HG02884 (cell line): ENCODE measurements around the gene PAMR1.

Source experiments
- ATAC-seq: cut with Tn5 transposase; IDR thresholded peaks from one replicate; pipeline ENCODE4 v1.9.1; 2021; ENCODE audit warnings: mild to moderate bottlenecking, moderate library complexity; ENCODE audit not compliant: unreplicated experiment

PAMR1 gene

DNA sequence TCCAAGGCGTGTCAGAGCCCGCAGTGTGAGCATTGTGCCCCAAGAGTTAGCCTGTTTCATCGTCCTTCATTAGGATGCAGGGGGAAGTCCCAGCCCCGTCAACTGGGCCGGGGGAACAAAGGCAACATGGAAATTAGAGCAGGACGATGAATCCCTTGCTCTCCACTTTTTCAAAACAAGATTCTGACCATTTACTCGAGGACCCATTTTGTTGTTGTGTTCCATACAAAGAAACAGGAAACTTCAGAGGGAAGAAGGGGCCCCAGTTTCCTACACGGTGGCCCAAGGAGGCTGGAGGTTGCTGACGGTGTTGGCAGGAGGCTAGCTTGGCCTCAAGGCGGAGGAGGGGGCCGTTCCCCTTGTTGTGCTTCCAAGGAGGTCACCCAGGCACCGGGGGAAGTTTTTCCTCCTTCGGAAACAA, 62.1 kb downstream of the PAMR1 start:
- no peak for ATAC-seq

DNA sequence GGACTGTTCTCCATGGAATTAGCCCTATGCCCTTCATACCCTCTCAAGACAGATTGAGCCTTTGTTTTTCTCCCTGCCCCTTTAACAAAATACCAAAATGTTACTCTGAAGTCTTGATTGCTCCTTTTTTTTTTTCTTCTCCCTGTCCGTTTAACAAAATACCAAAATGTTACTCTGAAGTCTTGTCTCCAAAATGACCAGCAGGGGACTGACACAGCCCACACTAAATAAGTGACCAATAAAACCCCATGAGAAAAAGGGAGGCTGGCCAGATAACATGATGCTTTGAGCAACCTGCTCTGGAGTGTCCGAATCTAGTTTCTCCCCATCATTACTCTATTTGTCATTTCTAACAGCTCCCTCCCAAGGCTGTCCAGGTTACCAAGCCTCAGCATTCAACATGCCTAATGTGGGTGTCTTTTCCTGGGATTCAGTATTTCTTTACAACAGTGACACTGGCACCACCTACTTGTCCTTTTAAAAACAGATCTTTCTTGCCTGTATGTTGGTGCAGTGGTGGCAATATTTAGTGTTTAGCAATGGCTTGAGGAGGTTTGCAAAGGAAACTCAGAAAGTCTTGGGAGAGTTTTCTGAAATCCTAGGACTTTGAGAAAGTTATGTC, 63.4 kb downstream of the PAMR1 start:
- ATAC-seq, result no peak

DNA sequence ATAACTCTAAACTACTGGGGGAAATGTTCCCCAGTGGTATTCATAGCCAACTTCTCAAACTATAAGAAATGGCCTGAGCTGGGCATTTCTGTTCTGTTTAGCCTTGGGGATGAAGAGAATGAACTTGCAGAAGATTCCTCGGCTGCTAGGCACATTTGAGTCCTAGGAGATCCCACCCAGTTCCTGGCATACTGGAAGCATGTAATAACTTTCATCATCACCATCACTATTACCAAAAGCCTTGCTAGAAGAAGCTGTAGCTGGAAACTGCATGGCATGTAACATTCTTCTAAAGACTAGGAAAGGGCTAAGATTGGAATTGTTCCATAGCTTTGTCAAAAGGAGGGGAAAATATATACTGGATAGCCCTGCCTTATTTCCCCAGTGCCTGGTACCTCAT, 65.9 kb downstream of the PAMR1 start:
- ATAC-seq, result no peak

DNA sequence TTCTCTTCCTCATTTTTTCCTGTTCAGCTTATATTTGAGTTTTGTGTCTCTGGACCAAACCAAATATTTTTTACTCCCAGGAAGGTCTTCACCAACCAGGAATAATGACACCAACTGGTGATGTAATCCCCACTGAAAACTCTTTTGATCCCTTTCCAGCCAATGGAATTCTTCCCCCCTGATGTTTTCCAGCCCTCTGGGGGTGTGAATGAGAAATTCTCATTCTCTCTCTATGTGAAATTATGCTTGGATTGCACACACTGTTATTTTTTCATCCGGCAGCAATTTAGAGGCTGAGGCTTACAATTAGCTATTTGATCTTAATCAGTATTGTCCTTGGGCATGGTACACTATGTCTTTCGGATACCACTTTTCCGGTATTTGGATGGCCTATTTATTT, 66.6 kb downstream of the PAMR1 start:
- ATAC-seq, result no peak

DNA sequence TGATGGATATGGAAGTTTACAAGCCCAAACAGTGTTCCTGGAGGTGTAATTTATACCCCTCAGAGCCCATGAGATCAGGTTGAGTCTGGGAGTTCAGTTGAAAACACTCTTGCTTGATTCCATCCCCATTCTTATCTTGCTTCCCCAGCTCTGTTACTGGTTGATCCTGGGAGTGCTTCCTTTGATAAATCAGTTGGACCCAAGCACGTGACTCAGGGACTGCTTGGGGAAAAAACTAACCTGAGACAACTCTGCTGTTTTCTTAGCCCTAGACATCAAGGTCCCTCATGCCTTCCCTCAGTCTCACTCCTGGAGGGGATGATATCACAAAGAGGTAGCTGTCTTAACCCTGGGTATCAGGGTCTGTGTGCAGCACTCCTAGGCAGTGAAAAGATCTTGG, 71.1 kb downstream of the PAMR1 start:
- no peak for ATAC-seq

GRCh38 chr11:35436581-35437250, 88.7 kb downstream of the PAMR1 start:
- ATAC-seq, result no peak

DNA sequence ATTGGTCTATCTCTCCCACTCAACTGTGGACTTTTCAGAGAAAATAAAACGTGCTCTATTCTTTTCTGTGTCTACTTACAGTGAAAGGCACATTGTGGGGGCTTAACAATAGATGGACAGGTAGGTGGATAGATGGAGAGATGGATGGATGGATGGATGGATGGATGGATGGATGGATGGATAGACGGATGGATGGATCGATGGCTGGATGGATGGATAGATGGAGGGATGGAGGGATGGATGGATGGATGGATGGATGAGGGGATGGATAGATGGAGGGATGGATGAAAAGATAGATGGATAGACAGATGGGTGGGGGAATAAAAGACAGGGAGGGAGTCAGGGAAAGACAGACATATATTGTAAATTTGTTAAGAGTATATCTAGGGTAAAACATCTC, 91.8 kb downstream of the PAMR1 start:
- ATAC-seq, result no peak

GRCh38 chr11:35432464-35432863, 93.0 kb downstream of the PAMR1 start:
- no peak for ATAC-seq

DNA sequence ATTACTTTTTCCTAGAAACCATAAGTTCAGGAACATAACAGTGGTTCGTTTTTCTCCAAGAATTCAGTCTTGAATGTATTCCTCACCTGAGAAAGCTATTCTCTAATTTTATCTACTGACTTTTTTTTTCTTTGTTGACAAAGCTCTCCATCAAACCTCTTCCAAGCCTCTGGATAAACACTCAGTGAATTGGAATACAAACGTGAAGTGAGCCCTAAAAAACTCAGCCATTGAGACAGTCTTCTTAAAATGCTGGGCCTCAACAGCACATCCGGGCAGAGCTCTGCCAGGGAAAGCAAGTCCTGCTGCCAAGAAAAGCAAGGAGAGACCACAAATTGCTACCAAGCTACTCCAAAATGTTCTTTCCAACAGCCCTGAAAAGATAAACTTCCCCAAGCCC, 98.3 kb downstream of the PAMR1 start:
- ATAC-seq, result no peak

- no peak for ATAC-seq
These were observed 99.1 kb downstream of the PAMR1 start for GRCh38 chr11:35426351-35426750.

- ATAC-seq, result no peak
These were observed 99.7 kb downstream of the PAMR1 start for GRCh38 chr11:35425603-35426212.

- no peak for ATAC-seq
These were observed 101.1 kb downstream of the PAMR1 start for GRCh38 chr11:35424157-35424940.

- ATAC-seq, result no peak
These were observed 105.0 kb downstream of the PAMR1 start for GRCh38 chr11:35420371-35420770.

DNA sequence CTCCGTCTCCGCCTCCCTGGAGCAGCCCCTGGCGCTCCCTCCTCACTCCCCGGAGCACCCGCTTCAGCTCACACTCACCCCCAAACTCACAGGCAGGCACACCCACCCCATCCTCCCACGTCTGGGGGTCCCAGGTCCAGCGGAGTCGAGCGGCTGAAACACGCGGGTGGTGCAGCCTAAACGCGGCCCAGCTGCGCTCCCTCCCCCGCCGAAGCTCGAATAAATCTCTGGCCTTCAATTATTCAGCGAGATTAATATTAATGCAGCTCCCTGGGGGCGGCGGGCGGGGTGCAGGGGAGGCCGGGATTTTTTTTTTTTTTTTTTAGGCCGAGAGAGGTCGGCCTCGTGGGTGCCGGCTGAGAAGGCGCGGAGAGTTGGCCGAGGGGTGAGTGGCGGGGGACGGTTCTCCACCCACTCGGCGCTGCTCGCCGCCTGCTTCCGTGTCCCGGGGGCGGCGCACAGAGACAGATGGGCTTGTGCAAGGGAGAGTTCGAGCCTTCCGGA, 105.5 kb downstream of the PAMR1 start:
- ATAC-seq, result no peak

DNA sequence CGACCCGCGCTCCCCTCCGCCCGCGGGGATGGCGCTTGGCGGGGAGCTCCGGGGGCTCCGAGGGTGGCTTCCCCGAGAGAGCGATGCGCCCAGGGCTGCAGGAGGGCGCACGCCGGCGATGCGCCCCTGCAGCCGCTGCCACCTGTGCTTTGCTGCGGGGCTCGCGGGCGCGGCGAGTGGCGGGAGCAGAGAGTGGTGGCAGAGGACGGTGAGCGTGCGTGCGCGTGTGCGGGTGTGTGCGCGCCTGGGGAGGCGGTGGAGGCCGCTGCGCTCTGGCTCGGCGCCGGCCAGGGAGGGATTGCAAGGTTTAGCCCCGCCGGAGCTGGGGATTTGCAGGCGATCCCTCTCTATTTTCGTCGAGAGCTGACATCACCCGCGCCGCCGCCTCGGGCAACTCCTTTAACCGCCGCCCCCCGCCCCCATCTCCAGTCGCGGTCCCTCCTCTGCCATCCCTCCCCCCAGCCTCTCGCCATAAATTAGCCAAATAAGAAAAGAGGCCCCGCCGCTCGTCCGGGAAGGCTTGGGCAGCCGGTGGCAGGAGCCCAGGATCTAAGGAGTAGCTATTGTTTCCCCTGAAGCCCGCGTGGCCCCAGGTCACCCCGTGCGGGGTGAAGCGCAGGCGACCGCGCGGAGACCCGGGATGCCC, 106.1 kb downstream of the PAMR1 start, which contains the start of gene SLC1A2:
Gene SLC1A2 (minus strand): TSS at position 375 of the 646 bp plus-strand sequence. CDS start 592 bp downstream, outside the sequence.
- ATAC-seq, result no peak

GRCh38 chr11:35418282-35419183, 106.9 kb downstream of the PAMR1 start:
- no peak for ATAC-seq

DNA sequence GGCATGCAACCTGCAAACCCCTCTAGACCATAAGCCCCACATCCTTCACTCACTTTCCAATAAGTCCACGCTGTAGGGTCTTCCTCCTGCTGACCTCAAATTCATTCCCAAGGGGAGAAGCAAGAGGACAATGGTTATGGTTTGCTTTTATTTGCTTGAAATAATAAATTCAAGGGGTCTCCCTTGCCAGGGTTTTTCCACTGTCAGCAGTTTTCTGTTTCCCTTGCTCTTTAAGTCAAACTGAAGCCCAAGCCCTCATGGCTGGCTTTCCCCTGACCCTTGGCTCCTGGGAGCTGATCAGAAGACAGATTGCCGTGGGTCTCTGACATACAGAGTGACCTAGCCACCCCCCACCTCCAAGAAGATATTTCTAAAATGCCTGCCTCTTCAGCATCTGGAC, 109.9 kb downstream of the PAMR1 start:
- no peak for ATAC-seq

DNA sequence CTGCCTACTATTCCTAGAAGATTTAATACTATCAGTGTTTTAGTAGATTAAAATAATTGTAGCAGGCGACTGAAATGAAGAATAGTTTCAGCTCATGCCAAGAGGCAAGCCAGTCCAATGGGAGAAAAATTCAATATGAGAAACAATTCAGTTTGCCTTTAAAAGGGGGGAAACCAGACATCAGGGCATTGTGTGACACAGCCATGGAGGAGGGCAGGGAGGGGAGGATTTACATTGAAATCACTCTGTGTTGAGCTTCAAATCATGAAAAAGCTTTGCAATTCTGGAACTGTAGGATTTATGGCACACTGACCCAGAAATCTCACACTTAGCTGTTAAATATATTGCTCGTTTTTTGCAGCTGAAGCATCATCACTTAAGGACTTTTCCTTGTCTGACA, 110.6 kb downstream of the PAMR1 start:
- no peak for ATAC-seq

DNA sequence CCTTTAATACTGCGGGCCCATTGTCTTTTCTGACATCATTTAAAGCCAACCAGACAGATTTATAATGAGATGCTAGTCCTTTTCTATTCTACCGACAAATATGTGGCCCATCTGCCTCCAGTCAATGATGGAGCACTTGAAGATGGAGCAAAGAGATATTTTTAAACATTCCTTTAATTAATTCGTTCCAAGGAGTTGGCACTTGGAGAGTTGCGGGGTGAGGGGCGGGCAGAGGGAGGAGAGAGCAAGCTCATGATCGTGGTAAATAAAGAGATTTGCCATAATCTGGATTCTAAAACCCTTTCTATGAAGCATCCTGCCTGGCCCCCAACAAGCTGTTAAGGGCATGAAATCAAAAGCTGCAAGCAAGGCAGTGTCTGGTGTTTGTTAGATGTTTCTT, 111.1 kb downstream of the PAMR1 start:
- no peak for ATAC-seq

DNA sequence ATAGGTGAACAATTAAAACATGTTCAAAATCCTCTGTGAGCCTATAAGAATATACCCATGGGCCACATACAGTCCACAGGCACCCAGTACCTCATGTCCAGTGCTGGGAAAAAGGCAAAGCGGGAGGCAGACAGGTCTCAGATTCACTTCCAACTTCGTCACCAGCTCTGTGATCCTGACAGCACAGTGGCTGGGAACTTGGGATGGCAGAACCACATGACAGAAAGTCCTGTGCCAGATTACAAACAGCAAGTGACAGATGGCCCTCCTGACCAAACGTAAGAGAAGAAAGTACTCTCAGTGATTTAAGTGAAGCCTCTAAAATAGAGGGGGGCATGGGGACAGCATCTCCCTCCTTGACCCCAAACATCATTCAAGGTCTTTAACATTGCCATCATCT, 111.8 kb downstream of the PAMR1 start:
- ATAC-seq, result no peak
